ENCODE data around the gene MBNL3.

MBNL3 gene

DNA sequence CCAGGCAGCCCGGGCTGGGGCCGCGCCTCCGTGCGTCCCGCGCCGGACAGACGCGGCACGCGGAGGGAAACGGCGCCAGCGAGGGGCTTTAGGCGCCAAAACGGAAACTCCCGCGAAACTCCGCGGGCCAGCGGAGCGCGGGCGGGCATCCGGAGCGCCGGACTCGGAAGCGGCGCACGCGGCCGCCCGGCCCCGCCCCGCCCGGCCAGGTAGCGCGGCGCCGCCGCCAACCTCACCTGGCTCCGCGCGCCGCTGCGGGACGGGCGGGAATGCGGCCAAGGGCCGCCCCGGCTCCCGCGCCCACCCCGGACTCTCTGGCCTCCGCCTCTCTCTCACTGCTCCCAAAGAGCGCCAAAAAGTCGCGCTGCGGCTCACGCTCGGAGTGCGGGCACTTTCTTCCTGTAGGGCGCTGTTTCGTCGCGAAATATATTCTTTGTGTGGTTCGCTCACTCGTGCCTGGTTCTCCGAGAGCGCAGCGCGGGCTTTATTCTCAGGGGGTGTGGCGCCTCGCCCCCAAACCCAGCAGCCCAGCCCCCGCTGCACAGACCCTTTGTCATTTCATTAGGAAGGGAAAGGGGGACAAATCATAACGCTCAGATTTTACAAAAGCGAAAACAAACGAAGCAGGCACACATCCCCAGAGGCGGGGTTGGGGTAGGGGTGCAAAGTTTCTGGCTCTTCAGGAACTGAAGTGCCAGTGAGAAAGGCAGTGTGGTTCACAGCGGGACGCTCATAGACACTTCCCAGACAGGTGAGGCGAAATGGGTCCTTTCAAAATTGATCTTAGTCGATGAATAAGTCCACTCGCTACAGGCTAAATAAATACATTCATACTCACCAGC is 961 bp upstream of the MBNL3 start:
- TF ChIP-seq POLR2A (IDR thresholded peaks at IDR 0.05; ENCODE audit: low read length), result no peak
- TF ChIP-seq GATA1 (IDR thresholded peaks at IDR 0.05; ENCODE audit: low read depth, low read length), result no peak
- DNase-seq, result peak; percentile 68 to 75

DNA sequence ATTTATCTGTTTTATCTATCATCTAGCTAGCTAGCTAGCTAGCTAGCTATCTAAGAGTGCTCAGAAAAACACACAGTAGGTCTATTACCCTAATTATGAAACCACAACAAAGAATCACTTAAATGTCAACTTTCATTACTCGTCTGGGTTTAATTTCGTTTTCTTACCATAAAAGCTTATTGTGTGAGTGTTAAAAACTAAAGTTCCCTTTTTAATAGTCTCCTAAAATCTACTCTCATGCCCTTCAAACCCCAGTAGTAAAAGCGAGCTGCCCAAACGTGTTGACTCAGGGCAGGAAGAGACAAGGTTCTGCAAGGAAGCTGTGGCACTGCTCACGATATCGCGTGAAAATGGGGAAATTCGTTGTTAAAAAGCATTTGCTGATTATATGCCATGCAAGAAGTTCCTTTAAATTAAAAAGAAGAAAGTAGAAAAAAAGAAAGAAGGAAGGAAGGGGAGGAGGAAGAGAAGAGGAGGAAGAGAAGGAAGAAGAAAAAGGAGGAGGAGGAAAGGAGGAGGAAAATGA is 595 bp downstream of the MBNL3 start:
- peak; percentile 64 to 67 for DNase-seq
- TF ChIP-seq GATA1 (IDR thresholded peaks at IDR 0.05; ENCODE audit: low read depth, low read length), result no peak
- TF ChIP-seq POLR2A (IDR thresholded peaks at IDR 0.05; ENCODE audit: low read length), result no peak

DNA sequence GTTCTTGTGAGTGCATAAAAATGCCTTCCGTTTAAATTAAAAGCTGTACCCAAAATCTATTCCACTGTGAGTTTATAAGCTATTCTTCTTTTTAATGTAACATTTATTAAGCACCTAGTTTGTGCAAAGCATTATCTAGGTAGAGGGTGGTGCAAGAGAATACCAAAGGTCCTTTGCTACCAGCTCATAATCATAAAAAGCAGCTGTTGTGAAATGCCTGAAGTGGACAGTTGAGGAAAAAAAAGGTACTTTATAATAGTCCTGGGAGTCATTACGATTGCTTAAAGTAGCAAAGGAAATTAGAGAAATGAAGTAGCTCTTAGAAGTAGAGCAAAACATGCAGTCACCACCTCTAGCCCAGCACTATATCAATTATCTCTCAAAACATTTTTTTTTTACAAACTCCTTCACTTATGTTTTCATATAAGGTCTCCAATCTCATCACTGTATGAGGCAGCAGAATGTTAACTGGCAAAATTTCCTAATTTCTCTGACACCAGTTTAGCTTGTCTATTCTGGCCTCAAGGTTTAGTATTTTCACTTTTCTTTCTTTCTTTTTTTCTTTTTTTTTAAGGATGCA is 2.1 kb downstream of the MBNL3 start:
- TF ChIP-seq GATA1 (IDR thresholded peaks at IDR 0.05; ENCODE audit: low read depth, low read length) (no peak), POLR2A (IDR thresholded peaks at IDR 0.05; ENCODE audit: low read length) (no peak)
- peak; percentile 31 to 57 for DNase-seq

DNA sequence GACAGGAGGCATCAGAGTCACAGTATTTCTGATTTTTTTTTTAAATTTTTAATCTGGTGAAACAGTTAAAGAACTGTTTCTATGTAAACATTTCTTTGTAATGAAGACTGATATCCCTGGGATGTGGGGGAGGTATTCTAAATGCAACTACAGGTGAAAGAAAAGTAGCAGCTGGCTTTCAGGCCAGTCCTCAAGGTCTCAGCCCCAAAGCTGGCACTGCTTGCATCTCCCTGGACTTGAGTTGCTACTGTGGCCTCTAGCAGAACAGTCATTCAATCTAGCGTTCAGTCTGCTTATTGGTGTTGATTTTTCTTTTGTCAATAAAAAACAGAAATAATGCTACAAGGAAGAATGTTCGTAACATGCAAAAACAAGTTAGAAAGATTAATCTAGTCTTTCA is 4.9 kb downstream of the MBNL3 start:
- no peak for DNase-seq
- no peak for TF ChIP-seq GATA1 (IDR thresholded peaks at IDR 0.05; ENCODE audit: low read depth, low read length)
- TF ChIP-seq POLR2A (IDR thresholded peaks at IDR 0.05; ENCODE audit: low read length), result no peak

DNA sequence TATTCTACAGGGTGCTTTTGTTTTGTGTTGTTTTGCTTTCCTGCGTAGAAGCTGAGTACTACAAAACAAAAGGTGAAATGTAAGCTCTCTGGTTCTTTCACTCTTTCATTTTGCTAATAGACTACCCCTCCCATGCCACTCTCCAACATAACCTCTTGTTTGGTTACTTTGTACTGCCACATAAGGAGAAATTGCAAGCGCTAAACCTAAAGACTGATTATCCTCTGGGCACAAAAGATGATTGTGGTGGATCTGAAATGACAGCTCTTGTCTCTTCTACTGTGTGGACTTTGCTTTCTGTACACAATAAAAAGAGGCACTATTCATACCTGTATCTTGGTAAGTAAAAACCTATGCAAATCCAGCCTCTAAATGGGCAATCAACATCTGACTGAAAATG is 5.3 kb downstream of the MBNL3 start:
- TF ChIP-seq GATA1 (IDR thresholded peaks at IDR 0.05; ENCODE audit: low read depth, low read length) (no peak), POLR2A (IDR thresholded peaks at IDR 0.05; ENCODE audit: low read length) (no peak)
- no peak for DNase-seq

DNA sequence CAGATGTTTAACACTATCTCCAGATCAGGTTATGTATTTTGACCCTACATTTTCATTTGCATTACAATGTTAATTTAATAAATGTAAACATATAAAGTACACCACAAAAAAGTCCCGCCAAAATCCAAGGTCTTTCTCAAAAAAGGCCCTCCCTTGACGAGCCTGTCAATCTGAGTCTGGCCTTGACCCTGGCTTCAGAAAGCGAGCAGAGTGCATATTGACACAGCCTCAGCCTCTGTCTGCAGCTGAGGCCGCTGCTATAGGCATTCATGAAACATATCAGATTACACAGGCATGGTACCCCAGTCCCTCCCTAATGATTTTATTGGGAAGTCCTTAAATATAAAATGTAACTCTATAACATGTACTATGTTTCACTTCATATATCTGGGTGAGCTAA is 6.2 kb downstream of the MBNL3 start:
- DNase-seq, result no peak
- TF ChIP-seq POLR2A (IDR thresholded peaks at IDR 0.05; ENCODE audit: low read length), result no peak
- TF ChIP-seq GATA1 (IDR thresholded peaks at IDR 0.05; ENCODE audit: low read depth, low read length), result no peak

DNA sequence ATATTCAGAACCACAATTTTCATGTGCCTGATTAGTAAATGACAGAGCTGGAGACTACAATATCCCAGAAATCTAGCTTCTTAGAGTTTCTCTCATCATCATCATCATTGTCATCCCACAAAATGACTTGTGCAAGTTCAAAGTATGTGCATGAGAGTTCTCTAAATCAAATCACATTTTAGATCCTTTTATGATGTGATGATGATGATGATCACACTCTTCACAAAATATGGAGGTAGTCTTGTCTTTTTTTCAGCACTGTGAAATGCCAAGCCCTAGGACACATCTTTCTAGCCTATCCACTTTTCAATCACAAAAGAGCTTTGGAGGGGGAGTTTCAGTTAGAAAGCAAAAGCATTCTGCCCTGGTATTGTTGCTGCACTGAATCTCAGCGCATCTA is 7.4 kb downstream of the MBNL3 start:
- TF ChIP-seq POLR2A (IDR thresholded peaks at IDR 0.05; ENCODE audit: low read length) (no peak), GATA1 (IDR thresholded peaks at IDR 0.05; ENCODE audit: low read depth, low read length) (no peak)
- DNase-seq, result no peak

DNA sequence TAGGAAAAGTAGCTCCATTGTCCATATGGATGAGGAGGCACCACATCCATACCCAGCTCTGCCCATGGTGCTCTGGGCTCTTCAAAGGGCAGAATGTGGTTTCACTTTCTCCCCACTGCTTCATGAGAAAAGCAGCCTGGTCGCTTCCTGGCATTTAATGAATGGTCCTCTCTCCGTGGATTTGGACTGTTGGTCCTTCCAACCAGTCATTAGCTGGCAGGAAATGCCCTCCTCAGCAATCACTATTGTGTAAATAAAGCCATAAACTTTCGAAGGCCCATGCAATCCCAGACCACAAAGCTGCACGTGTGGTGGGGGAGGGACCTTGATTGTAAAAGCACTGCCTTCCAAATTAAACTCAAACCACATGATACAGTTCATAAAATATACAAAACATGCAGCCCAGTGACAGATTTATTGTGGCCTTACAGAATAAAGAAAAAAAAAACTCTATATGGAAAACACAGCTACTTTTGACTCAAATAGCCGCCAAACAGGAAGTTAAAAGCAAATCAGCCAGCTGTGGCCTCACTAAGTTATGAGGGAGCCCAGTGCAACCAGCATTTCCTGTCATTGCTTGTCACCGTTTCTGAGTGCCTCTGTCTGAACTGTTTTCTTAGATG is 8.1 kb downstream of the MBNL3 start:
- DNase-seq, result peak; percentile 44 to 53
- TF ChIP-seq POLR2A (IDR thresholded peaks at IDR 0.05; ENCODE audit: low read length) (no peak), GATA1 (IDR thresholded peaks at IDR 0.05; ENCODE audit: low read depth, low read length) (no peak)

DNA sequence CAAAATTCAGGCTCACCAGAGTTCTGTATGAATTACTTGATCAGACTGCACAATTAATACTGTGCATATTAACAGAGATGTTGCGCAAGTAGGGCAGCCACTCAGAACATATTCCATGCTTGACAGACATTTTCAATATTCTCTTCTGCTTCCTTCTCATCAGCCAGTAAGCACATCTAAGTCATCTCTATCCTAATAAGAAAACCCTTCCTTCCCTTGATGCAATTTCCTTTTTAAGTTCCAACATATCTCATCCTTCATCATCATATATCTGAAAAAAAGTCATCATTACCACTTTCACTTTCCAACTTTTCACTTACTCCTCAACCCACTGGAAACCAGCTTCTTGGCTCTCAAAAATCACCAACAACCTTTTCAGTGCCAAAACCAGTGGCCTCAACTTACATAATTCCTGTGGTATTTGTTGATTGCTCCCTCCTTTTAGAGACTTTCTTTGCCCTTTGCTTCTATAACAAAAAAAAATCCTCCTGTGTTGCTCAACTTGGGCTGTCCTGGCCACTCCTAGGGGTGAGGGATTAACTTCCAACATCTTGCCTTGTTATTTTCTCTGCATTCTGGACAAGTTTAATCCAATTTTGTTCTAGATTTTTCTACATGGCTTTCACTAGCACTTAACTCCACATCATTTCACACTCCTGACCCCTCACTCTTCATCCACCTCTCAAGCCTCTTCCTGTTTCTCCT is 14.1 kb downstream of the MBNL3 start:
- peak; percentile 20 to 53 for DNase-seq
- no peak for TF ChIP-seq GATA1 (IDR thresholded peaks at IDR 0.05; ENCODE audit: low read depth, low read length)
- TF ChIP-seq POLR2A (IDR thresholded peaks at IDR 0.05; ENCODE audit: low read length), result no peak

DNA sequence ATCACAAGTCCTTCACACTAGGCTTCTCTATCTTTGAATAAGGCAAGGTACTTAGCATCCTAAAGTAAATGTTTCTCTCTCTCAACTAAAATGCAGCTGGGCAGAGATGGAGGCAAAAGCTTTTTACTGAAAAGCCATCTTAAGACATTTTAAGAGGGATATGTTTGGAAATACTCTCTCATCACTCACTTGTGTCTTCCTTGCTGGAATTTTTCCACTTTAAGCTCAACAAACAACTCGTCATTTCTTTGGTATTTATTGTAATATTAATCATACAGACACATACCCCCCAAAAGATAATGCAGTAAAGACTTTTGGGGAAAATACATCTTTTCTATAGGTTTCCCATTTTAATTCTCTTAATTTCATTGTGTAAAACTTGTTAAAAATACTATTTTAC is 16.4 kb downstream of the MBNL3 start:
- no peak for TF ChIP-seq POLR2A (IDR thresholded peaks at IDR 0.05; ENCODE audit: low read length)
- TF ChIP-seq GATA1 (IDR thresholded peaks at IDR 0.05; ENCODE audit: low read depth, low read length), result no peak
- no peak for DNase-seq

DNA sequence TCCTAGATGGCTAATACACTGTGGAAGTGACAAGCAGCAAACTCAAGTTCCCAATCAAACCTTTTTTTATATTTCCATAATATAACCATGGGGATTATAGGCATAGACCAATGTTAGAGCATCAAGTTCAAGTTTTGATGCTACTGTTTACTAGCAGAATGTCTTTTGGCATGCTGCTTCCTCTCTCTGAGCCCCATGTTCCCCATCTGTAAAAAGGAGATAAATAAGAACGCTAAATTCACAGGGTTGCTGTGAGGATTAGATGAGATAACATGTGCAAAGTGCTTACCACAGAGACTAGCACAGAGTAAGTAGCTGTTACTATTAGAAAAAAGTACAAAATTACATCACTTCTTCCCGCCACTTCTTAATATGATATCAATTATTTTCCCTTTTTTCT is 18.0 kb downstream of the MBNL3 start:
- TF ChIP-seq POLR2A (IDR thresholded peaks at IDR 0.05; ENCODE audit: low read length), result peak; percentile 51
- TF ChIP-seq GATA1 (IDR thresholded peaks at IDR 0.05; ENCODE audit: low read depth, low read length), result peak; percentile 34
- peak; percentile 84 to 93 for DNase-seq

DNA sequence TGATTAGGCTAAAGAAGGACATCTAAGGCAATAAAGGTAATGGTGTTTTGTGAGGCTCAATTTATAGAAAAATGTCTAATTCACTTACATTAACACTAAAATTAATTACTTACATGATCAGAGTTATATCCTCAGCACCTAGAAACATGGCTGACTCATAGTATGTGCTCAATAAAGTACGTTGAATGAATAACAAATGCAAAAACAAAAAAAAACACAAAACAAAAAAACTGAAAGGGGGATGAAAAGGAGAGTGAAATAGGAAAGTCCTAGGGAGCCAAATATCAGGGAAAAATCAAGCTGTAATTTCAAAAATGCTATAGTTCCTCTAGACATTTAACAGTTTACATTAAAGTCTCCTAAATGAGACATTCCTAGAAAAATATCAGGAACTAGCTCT is 18.7 kb downstream of the MBNL3 start:
- TF ChIP-seq POLR2A (IDR thresholded peaks at IDR 0.05; ENCODE audit: low read length), result no peak
- TF ChIP-seq GATA1 (IDR thresholded peaks at IDR 0.05; ENCODE audit: low read depth, low read length), result no peak
- DNase-seq, result peak; percentile 24 to 52

DNA sequence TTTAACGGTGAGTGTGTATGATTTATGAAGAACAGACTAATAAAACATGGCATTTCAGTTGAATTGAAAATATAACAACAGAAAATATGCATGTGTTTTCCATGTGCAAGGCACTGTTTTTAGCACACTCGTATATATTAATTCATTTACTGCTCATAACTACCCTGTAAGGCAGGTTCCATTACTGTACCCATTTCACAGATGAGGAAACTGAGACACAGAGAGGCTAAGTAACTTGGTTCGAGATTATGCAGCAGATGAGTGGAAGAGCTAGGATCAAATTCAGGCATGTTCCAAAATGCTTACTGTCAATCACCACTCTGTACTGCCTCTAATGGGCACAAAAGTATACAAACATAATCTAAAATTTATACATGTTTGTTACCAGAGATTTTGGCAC is 20.4 kb downstream of the MBNL3 start:
- no peak for TF ChIP-seq POLR2A (IDR thresholded peaks at IDR 0.05; ENCODE audit: low read length)
- no peak for DNase-seq

DNA sequence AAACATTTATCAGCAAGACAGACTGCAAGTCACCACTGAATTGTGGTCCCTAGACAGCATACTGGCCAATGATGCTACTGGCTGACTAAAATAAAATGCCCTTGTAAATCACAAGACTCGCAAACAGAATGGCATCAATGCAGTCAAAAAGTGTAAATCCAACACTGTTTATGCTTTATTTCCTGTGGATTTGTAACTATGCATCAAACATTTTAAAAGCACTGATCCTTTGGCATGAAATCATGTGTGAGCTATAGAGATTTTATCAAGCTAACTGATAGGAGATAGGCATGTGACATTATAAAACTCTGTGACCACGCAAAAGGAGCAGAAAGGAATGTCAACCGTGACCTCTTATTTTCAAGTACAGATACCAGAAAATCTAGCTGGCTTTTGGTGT is 20.8 kb downstream of the MBNL3 start:
- TF ChIP-seq GATA1 (IDR thresholded peaks at IDR 0.05; ENCODE audit: low read depth, low read length) (no peak), POLR2A (IDR thresholded peaks at IDR 0.05; ENCODE audit: low read length) (no peak)

More for the DNA sequence above, 20.8 kb downstream of the MBNL3 start:
- peak; percentile 42 to 50 for DNase-seq
